ENCODE results near the gene ABCC9.
"Not testable (repeated sequence)": the region's sequence is repeated elsewhere in the genome, so short reads cannot be mapped to it uniquely, and the experiment has no call there.

Gene ABCC9

DNA sequence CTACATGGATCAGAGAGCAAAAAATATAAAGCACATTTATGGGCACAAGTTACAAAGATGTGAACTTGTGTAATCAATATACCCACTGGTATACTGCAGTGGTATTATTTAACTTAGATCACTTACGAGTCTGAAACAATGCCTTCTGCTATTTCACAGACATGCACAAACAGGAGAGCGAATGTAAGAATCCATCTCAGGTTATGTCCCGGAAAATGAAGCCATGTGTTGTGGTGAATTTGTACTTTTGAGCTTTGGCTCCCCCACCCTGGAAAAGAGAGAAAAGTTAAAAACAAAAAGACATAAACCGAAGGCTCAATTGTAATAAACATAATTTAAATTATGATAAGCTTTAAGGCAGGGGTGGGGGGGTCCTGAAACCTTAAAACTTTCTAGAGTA lies 7.6 kb downstream of the ABCC9 start:
- no peak for DNase-seq (ENCODE audit: low read depth)

DNA sequence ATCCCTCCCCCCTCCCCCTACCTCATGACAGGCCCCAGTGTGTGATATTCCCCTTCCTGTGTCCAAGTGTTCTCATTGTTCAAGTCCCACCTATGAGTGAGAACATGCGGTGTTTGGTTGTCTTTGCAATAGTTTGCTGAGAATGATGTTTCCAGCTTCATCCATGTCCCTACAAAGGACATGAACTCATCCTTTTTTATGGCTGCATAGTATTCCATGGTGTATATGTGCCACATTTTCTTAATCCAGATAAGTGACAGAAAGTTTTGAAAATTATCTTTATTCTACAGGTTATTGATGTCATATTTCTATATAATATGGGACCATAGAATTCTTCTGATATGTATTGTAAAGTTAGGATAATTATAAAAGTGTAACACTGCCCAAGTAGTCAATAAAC lies 11.3 kb downstream of the ABCC9 start:
- DNase-seq (ENCODE audit: low read depth), result not testable (repeated sequence)

DNA sequence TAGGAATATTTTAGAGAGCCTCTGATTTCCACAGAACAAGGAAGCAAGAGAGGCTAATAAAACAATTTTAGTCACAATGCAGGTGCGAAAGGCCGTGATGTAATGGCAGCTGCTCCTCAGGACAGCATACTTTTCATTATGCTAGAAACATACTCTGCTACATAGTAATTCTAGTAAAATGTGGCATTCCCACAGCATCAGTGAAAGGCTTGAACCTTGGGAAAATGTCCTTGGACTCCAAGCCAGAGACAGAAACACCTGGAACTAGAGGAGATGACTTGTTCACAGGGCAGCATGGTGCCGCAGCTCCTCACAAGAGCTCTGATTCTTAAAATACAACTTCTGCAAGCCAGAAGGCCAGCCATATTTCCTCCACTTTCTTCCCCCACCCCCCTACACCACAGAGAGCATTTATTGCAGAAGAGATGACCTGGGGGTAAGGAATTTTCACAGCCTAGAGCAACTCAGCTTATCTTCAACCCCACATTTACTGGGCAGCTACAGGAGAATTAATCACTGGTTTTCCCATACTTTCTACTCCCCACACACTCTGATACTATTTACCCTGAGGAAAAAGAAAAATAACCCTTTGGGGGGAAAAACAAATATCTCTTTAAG lies 15.8 kb downstream of the ABCC9 start:
- DNase-seq (ENCODE audit: low read depth), result no peak

GRCh38 chr12:21921436-21921835 lies 19.8 kb downstream of the ABCC9 start:
- DNase-seq (ENCODE audit: low read depth), result no peak

GRCh38 chr12:21918456-21918855 lies 22.8 kb downstream of the ABCC9 start:
- DNase-seq (ENCODE audit: low read depth), result no peak

GRCh38 chr12:21913823-21914222 lies 27.4 kb downstream of the ABCC9 start:
- no peak for DNase-seq (ENCODE audit: low read depth)

DNA sequence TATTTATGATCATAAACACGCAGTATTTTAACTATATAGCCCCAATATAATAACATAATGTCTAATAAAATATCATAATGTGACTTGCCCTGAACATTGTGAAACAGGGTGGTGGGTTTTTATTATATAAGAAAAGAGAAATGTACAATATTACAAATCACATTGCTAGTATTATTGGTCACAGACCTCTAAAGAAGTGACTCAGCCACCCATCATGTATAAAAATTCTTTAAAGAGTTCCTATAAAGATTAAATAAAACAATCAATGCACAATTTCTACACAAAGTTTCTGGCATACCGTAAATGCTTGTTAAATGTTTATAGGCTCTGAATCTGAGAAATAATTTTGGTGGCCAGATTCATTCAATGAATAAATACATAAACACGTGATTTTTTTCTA lies 28.9 kb downstream of the ABCC9 start:
- DNase-seq (ENCODE audit: low read depth), result no peak

DNA sequence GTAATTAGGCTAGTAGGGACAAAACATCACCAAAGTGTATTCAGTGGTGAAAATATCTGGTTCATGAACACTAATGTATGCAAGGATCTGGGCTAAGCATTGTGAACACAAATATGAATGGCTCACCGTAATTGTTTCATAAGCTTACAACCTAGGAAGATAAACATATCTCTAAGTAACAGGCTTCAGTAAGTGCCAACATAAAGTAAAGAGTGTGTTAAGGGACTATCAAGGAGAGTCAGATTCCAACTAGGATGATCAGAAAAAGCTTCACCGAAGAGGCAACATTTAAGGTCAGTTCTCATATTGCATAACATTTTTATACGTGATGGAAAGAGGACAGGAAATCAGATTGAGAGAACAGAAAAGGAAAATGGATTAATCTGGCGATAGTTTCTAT lies 29.4 kb downstream of the ABCC9 start:
- DNase-seq (ENCODE audit: low read depth), result no peak

GRCh38 chr12:21910657-21911056 lies 30.6 kb downstream of the ABCC9 start:
- no peak for DNase-seq (ENCODE audit: low read depth)

GRCh38 chr12:21907948-21908837 lies 33.0 kb downstream of the ABCC9 start:
- no peak for DNase-seq (ENCODE audit: low read depth)

GRCh38 chr12:21906919-21907493 lies 34.2 kb downstream of the ABCC9 start:
- no peak for DNase-seq (ENCODE audit: low read depth)

- not testable (repeated sequence) for DNase-seq (ENCODE audit: low read depth)
Observed at GRCh38 chr12:21899532-21899931, 41.7 kb downstream of the ABCC9 start.

DNA sequence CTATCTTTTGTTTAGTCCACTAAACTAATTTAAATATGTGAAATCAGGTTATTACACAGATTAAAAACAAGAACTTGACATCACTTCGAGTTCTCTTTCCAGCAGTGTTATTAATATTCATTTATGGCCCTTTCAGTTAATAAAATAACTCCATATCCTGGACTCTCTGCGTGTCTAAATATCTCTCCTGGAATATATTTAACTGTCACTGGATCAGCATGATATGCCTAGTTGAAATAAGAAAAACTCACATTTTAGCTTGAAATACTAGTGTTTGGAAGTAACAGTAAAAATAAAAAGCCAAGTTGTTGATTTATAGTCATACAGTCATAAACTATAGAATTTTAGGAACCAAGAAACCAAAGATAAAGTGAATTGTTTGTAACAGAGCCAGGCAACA lies 45.6 kb downstream of the ABCC9 start:
- no peak for DNase-seq (ENCODE audit: low read depth)

DNA sequence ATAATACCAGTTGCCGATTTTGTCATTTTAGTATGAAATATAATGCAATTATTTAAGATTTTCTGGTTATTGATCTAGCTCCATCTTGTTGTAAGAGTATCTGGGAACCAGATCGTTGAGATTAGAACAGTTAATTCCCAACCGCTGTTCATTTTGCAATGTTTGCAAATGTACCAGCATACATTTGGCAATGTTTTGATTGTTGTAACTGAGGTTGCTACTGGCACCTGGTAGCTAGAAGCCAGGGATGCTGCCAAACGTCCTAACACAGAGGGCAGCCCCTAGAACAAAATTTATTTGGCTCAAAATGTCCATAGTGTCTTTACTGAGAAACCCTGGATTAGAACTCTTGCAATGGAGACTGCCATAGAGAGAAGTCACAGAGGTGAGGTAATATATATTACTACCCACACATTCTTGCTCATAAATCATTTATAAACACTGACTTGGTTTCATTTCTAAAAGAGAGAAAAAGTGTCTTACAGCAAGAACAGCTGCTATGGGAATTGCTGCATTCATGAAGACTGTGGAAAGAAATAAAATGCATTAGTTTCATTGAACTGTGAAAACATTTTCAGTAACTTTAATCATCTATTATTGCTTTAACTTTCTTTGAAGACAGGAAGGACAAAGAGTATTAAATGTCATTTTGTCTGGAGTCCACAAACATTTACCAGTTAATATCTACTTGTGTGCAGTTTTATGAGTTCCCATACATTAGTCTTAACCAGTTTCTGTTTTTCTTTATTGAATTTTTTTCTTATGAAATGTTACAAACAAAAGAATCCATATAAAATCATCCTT lies 46.2 kb downstream of the ABCC9 start:
- no peak for DNase-seq (ENCODE audit: low read depth)

GRCh38 chr12:21893924-21894323 lies 47.3 kb downstream of the ABCC9 start:
- no peak for DNase-seq (ENCODE audit: low read depth)

DNA sequence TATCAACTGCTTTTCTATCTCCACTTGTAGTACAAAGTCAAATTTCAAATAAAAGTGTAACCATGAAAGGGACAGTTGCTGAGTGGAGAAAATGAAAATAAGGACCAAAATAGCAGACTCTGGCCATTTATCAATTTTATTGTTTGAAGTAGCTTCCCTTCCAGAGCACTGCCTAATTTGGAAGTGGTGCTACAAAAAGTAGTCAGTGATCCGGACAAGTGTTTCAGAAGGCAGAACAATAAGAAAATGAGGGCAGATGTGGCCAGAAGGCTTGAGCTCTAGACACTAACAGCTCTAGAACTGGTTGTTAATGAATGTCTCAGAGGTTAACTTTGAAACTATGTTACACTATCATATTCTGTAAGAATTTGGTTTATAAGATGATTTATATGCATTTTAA lies 48.9 kb downstream of the ABCC9 start:
- no peak for DNase-seq (ENCODE audit: low read depth)

GRCh38 chr12:21891751-21892217 lies 49.4 kb downstream of the ABCC9 start:
- DNase-seq (ENCODE audit: low read depth), result no peak

DNA sequence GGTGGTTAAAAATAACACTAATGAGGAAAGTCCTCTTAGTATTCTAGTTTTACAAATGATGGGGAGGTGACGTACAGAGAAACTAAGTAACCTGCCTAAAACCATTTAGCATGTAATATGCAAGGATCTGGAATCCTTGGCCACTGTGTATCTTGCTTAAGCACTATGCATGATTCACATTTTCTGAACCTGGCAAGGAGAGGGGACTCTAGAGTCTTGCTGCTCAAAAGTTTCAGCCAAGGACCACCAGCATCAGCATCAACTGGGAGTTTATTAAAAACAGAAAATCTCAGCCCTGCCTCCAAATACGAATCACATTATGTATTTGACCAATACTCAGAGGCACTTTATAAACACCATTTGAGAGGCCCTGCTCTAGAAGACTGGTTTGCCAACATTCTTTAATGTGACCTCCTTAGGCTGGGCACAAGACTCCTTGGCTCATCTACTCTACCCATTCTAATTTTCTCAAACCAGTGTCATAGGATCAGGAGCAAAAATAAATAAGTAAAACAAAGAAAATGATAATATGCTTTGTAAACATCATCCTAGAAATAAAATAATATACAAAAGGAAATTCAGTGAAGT lies 52.9 kb downstream of the ABCC9 start:
- no peak for DNase-seq (ENCODE audit: low read depth)

DNA sequence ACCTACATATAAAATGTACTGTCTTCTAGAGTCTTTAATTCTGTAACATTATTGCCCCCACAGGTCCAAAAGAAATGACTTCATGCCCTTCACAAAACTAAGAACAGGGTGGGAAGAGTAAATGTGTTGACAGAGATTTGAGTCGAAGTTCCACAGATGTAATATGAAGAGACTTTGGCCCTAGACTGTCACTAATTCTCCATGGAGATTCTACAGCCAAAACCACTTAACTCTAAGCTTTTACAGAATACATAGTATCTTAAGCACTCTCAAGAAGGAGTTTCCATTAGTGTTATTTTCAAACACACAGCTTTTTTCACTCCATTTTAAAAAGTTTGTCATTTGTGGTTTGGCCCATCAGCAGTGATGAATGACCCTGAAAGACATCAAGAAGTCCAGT lies 56.3 kb downstream of the ABCC9 start:
- no peak for DNase-seq (ENCODE audit: low read depth)

DNA sequence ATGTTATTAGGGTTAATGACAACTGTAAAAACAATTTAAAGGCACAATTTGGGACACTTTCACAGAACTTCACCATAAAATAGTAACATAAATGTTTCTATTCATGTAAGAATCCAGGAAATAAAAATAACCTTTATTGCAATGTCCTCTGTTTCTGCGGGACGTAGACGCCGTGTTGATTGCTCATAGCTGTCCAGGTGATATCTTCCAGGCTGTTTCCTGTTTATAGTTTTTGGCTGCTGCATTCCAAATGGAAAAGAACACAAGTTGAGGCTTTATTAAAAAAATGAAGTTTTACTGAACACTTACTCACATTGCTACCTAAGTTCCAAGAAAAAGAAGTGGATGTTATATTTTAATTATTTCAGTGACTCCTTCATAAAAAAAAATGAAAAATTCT lies 58.6 kb downstream of the ABCC9 start:
- DNase-seq (ENCODE audit: low read depth), result no peak

DNA sequence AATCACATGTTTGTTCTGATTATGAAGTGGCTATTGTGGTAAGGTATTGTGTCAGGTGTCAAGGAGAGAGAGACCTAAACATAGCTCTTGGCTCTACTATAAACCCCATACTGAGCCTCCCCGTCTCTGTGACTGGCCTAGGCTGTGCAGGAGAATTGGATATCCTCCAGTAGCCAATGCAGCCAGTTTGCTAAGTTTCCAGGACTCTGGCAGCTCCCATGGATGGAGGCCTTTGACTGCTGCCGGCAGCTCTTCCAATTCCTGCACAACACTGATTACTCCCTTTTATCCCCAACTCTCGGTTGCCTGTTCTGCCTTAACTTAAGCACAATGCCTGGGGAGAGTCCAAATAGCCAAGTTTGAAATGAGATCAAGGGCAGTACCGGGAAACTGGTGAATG lies 59.3 kb downstream of the ABCC9 start:
- DNase-seq (ENCODE audit: low read depth), result no peak

DNA sequence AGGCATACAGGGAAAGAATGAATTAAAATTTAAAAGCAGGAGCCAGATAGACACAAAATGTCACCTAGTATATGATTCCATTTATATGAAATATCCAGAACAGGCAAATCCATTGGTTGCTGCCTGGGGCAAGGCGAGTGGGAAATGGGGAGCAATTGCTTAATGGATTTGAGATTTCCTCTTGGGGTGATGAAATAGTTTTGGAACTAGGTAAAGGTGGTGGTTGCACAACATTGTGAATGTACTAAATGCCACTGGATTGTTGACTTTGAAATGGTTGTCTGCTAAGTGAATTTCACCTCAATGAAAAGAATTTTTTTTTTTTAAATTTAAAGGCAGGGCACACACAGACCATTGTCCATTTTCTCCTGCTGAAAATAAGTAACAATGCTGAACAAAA lies 61.9 kb downstream of the ABCC9 start:
- DNase-seq (ENCODE audit: low read depth), result no peak
